Chondrocyte (in vitro differentiated cells): ENCODE measurements around the gene DMD. TPM values are rescaled to one million over a fixed set of nuclear protein-coding genes. Genes with fewer than 3 reads are reported as not detected.

Source experiments
- DNase-seq: peaks from one replicate; pipeline ENCODE4 v3.0.0; 2021; ENCODE audit warnings: mixed read lengths, low spot score
- H3K27ac Mint-ChIP-seq: one replicate; pipeline ENCODE4 v1.8.0; 2021; ENCODE audit warnings: mild to moderate bottlenecking, moderate library complexity, mixed read lengths; ENCODE audit not compliant: unreplicated experiment
- H3K27me3 Mint-ChIP-seq: 2 replicates; pipeline ENCODE4 v1.8.0; 2021; ENCODE audit warnings: low read depth, mixed read lengths
- H3K36me3 Mint-ChIP-seq: 2 replicates; pipeline ENCODE4 v1.8.0; 2021; ENCODE audit warnings: low read depth, mixed read lengths
- H3K4me1 Mint-ChIP-seq: 2 replicates; pipeline ENCODE4 v1.8.0; 2021; ENCODE audit warnings: low read depth, mild to moderate bottlenecking, mixed read lengths
- H3K4me3 Mint-ChIP-seq: one replicate; pipeline ENCODE4 v1.8.0; 2021; ENCODE audit warnings: mild to moderate bottlenecking, moderate library complexity, mixed read lengths; ENCODE audit not compliant: unreplicated experiment
- H3K9me3 Mint-ChIP-seq: 2 replicates; pipeline ENCODE4 v1.8.0; 2021; ENCODE audit warnings: low read depth, mixed read lengths
- CTCF ChIP-seq: fragments of 200-600 bp; sonication (generic); IDR thresholded peaks from 2 replicates; pipeline ENCODE4 v1.5.0; 2021; ENCODE audit warnings: antibody characterized with exemption, mild to moderate bottlenecking, moderate library complexity
- total RNA-seq: library from RNA; stranded (reverse); gene quantifications from 3 replicates; pipeline ENCODE4 v1.2.1, GENCODE V29; 2021

Gene DMD
- total RNA-seq, 1 donor from 2014 or later: 201 TPM

GRCh38 chrX:31280580-31280979 is 1930.8 kb downstream of the DMD start:
- no peaks in the 10 kb centered on the region for H3K27me3 Mint-ChIP-seq
- H3K4me3 Mint-ChIP-seq: no peak overlapping the region
- DNase-seq: no peak
- H3K4me1 Mint-ChIP-seq: no peaks in the 10 kb centered on the region
- H3K36me3 Mint-ChIP-seq: no peaks in the 10 kb centered on the region
- peaks cover 3% of the 10 kb centered on the region for H3K9me3 Mint-ChIP-seq
- TF ChIP-seq CTCF: no peak
- H3K27ac Mint-ChIP-seq: no peak overlapping the region

GRCh38 chrX:31279359-31279758 is 1932.0 kb downstream of the DMD start:
- H3K36me3 Mint-ChIP-seq: no peaks in the 10 kb centered on the region
- peaks cover 5% of the 10 kb centered on the region for H3K4me1 Mint-ChIP-seq
- TF ChIP-seq CTCF: peak; percentile 59
- no peaks in the 10 kb centered on the region for H3K27me3 Mint-ChIP-seq
- no peak overlapping the region for H3K4me3 Mint-ChIP-seq
- DNase-seq: no peak
- H3K27ac Mint-ChIP-seq: no peak overlapping the region
- peaks cover 3% of the 10 kb centered on the region for H3K9me3 Mint-ChIP-seq

GRCh38 chrX:31272472-31272775 is 1938.9 kb downstream of the DMD start:
- peaks cover 17% of the 10 kb centered on the region for H3K4me1 Mint-ChIP-seq
- H3K27ac Mint-ChIP-seq: no peak overlapping the region
- H3K4me3 Mint-ChIP-seq: no peak overlapping the region
- no peaks in the 10 kb centered on the region for H3K27me3 Mint-ChIP-seq
- no peak for DNase-seq
- H3K36me3 Mint-ChIP-seq: no peaks in the 10 kb centered on the region
- peaks cover 2% of the 10 kb centered on the region for H3K9me3 Mint-ChIP-seq
- no peak for TF ChIP-seq CTCF

- H3K4me1 Mint-ChIP-seq: peaks cover 20% of the 10 kb centered on the region
- no peak overlapping the region for H3K4me3 Mint-ChIP-seq
- no peak for TF ChIP-seq CTCF
- no peak for DNase-seq
- H3K36me3 Mint-ChIP-seq: no peaks in the 10 kb centered on the region
- H3K9me3 Mint-ChIP-seq: peaks cover 2% of the 10 kb centered on the region
- no peaks in the 10 kb centered on the region for H3K27me3 Mint-ChIP-seq
- H3K27ac Mint-ChIP-seq: no peak overlapping the region
Observed at GRCh38 chrX:31271615-31272471, 1939.5 kb downstream of the DMD start.

- no peak overlapping the region for H3K27ac Mint-ChIP-seq
- no peaks in the 10 kb centered on the region for H3K27me3 Mint-ChIP-seq
- peaks cover 18% of the 10 kb centered on the region for H3K4me1 Mint-ChIP-seq
- no peak for DNase-seq
- no peak overlapping the region for H3K4me3 Mint-ChIP-seq
- H3K36me3 Mint-ChIP-seq: peaks cover 4% of the 10 kb centered on the region
- peaks cover 2% of the 10 kb centered on the region for H3K9me3 Mint-ChIP-seq
- TF ChIP-seq CTCF: no peak
Observed at GRCh38 chrX:31269914-31270313, 1941.4 kb downstream of the DMD start.
